Skeletal muscle satellite cell (primary cell): ENCODE results near the gene CREBRF.
"Not testable (repeated sequence)": the region's sequence is repeated elsewhere in the genome, so short reads cannot be mapped to it uniquely, and the experiment has no call there.

Experiments used
- H3K27me3 ChIP-seq: 2 replicates; pipeline ENCODE4 v1.7.0; 2013; ENCODE audit warnings: low read length; ENCODE audit not compliant: control insufficient read depth, insufficient read depth
- H3K36me3 ChIP-seq: 2 replicates; pipeline ENCODE4 v1.7.0; 2013; ENCODE audit warnings: mild to moderate bottlenecking, control low read depth, low read length; ENCODE audit not compliant: insufficient read depth
- H3K4me1 ChIP-seq: 2 replicates; pipeline ENCODE4 v1.7.0; 2013; ENCODE audit warnings: low read length; ENCODE audit not compliant: control insufficient read depth, insufficient read depth
- H3K4me2 ChIP-seq: 2 replicates; pipeline ENCODE4 v1.7.0; 2013; ENCODE audit warnings: mild to moderate bottlenecking, low read length
- H3K4me3 ChIP-seq: 2 replicates; pipeline ENCODE4 v1.7.0; 2013; ENCODE audit warnings: low read length
- H3K9ac ChIP-seq: 2 replicates; pipeline ENCODE4 v1.7.0; 2013; ENCODE audit warnings: mild to moderate bottlenecking, low read depth, low read length, moderate library complexity
- H3K9me3 ChIP-seq: replicated peaks from 2 replicates; pipeline ENCODE4 v1.7.0; 2013; ENCODE audit warnings: mild to moderate bottlenecking, control low read depth, low read length

CREBRF gene

DNA sequence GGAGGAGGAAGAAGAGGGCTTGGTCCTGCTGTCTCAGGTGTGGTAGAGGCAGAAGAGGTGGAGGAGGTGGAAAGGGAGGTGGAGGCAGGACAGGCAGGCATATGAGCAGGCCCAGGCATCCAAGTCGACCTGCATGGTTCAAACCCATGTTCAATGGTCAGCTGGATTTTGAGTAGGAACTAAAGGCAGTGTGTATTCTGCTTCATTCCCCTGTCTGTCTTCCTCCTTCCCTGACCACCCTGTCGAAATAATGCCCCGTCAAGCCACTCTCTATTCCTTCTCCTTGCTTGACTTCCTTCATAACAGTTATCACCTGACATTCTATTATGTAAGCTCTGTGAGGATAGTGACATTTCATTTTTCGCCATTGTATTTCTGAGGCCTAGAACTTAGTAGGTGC is 37.8 kb upstream of the CREBRF start:
- Histone ChIP-seq H3K4me3 (no peak overlapping the region), H3K9me3 (no peaks in the 10 kb centered on the region), H3K27me3 (no peaks in the 10 kb centered on the region), H3K9ac (no peak overlapping the region), H3K4me2 (no peak overlapping the region), H3K36me3 (peaks cover 15% of the 10 kb centered on the region), H3K4me1 (peaks cover 14% of the 10 kb centered on the region)

- peaks cover 14% of the 10 kb centered on the region for H3K4me1 ChIP-seq
- H3K4me2 ChIP-seq: no peak overlapping the region
- H3K9ac ChIP-seq: no peak overlapping the region
- H3K4me3 ChIP-seq: no peak overlapping the region
- no peaks in the 10 kb centered on the region for H3K27me3 ChIP-seq
- peaks cover 20% of the 10 kb centered on the region for H3K36me3 ChIP-seq
- no peaks in the 10 kb centered on the region for H3K9me3 ChIP-seq
These were observed 36.0 kb upstream of the CREBRF start for GRCh38 chr5:173020154-173020581.

- no peak overlapping the region for H3K4me2 ChIP-seq
- H3K36me3 ChIP-seq: peaks cover 20% of the 10 kb centered on the region
- H3K27me3 ChIP-seq: no peaks in the 10 kb centered on the region
- no peak overlapping the region for H3K9ac ChIP-seq
- peaks cover 14% of the 10 kb centered on the region for H3K4me1 ChIP-seq
- H3K9me3 ChIP-seq: no peaks in the 10 kb centered on the region
- no peak overlapping the region for H3K4me3 ChIP-seq
These were observed 35.5 kb upstream of the CREBRF start for GRCh38 chr5:173020643-173021042.

DNA sequence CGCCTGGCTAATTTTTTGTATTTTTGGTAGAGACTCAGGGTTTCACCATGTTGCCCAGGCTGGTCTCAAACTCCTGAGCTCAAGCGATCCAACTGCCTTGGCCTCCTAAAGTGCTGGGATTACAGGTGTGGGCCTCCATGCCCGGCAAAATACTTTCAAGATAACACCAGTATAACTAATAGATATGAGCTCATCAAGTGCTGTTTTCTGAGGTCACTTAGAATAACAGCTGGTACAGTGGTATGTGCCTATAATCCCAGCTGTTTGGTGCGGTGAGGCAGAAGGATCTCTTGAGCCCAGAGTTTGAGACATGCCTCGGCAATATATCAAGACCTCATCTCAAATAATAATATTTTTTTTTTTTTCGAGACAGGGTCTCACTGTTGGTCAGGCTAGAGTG is 30.5 kb upstream of the CREBRF start:
- Histone ChIP-seq H3K4me1 (peaks cover 22% of the 10 kb centered on the region), H3K36me3 (peaks cover 18% of the 10 kb centered on the region), H3K9me3 (no peaks in the 10 kb centered on the region), H3K4me3 (no peak overlapping the region), H3K9ac (no peak overlapping the region), H3K27me3 (no peaks in the 10 kb centered on the region), H3K4me2 (no peak overlapping the region)

- no peak overlapping the region for H3K4me3 ChIP-seq
- no peaks in the 10 kb centered on the region for H3K9me3 ChIP-seq
- H3K4me1 ChIP-seq: peaks cover 22% of the 10 kb centered on the region
- H3K4me2 ChIP-seq: no peak overlapping the region
- H3K36me3 ChIP-seq: peaks cover 11% of the 10 kb centered on the region
- no peaks in the 10 kb centered on the region for H3K27me3 ChIP-seq
- no peak overlapping the region for H3K9ac ChIP-seq
These were observed 28.2 kb upstream of the CREBRF start for GRCh38 chr5:173027905-173028304.

GRCh38 chr5:173028811-173029327 is 27.3 kb upstream of the CREBRF start:
- Histone ChIP-seq H3K36me3 (peaks cover 6% of the 10 kb centered on the region), H3K4me2 (no peak overlapping the region), H3K9ac (no peak overlapping the region), H3K9me3 (no peaks in the 10 kb centered on the region), H3K4me1 (peaks cover 22% of the 10 kb centered on the region), H3K4me3 (no peak overlapping the region), H3K27me3 (no peaks in the 10 kb centered on the region)

- Histone ChIP-seq H3K9ac (no peak overlapping the region), H3K4me3 (no peak overlapping the region), H3K4me2 (no peak overlapping the region)
These were observed 26.6 kb upstream of the CREBRF start for GRCh38 chr5:173029499-173029921.

GRCh38 chr5:173032096-173032495 is 24.1 kb upstream of the CREBRF start:
- peaks cover 32% of the 10 kb centered on the region for H3K4me1 ChIP-seq
- H3K36me3 ChIP-seq: peaks cover 27% of the 10 kb centered on the region
- not testable (repeated sequence) for H3K27me3 ChIP-seq, H3K9ac ChIP-seq, H3K4me3 ChIP-seq, H3K4me2 ChIP-seq, H3K9me3 ChIP-seq

More at GRCh38 chr5:173029499-173029921, 26.6 kb upstream of the CREBRF start:
- Histone ChIP-seq H3K4me1 (peaks cover 22% of the 10 kb centered on the region), H3K36me3 (peaks cover 11% of the 10 kb centered on the region), H3K27me3 (no peaks in the 10 kb centered on the region), H3K9me3 (no peaks in the 10 kb centered on the region)

GRCh38 chr5:173032730-173033129 is 23.4 kb upstream of the CREBRF start:
- H3K36me3 ChIP-seq: peaks cover 25% of the 10 kb centered on the region
- no peaks in the 10 kb centered on the region for H3K9me3 ChIP-seq
- no peak overlapping the region for H3K4me3 ChIP-seq
- no peak overlapping the region for H3K4me2 ChIP-seq
- H3K27me3 ChIP-seq: no peaks in the 10 kb centered on the region
- H3K4me1 ChIP-seq: peaks cover 31% of the 10 kb centered on the region
- H3K9ac ChIP-seq: no peak overlapping the region

DNA sequence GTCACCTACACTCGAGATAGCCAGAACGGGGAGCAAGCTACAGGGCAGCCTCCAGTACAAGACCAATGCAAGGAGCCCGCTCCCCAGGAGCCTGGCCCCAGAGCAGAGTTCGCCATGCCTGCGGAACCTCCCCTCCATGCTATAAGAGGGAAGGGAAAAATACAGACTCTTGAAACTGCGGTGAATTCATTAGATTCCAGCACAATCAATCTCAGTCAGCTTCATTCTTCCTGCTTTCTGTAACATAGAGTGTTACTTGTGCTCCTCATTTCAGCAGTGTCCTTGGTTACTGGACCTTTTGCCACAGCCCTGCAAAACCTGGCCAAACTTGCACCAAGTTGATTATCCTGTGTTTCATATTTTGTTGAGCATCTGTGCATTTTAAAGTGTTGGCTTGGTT is 22.2 kb upstream of the CREBRF start:
- H3K4me2 ChIP-seq: no peak overlapping the region
- no peak overlapping the region for H3K9ac ChIP-seq
- H3K27me3 ChIP-seq: no peaks in the 10 kb centered on the region
- no peak overlapping the region for H3K4me3 ChIP-seq
- H3K9me3 ChIP-seq: no peaks in the 10 kb centered on the region
- H3K4me1 ChIP-seq: peaks cover 20% of the 10 kb centered on the region
- peaks cover 24% of the 10 kb centered on the region for H3K36me3 ChIP-seq

GRCh38 chr5:173035904-173036707 is 20.0 kb upstream of the CREBRF start:
- no peaks in the 10 kb centered on the region for H3K27me3 ChIP-seq
- no peak overlapping the region for H3K4me3 ChIP-seq
- H3K36me3 ChIP-seq: peaks cover 24% of the 10 kb centered on the region
- H3K4me2 ChIP-seq: no peak overlapping the region
- H3K9me3 ChIP-seq: no peaks in the 10 kb centered on the region
- H3K9ac ChIP-seq: no peak overlapping the region
- H3K4me1 ChIP-seq: peaks cover 15% of the 10 kb centered on the region

DNA sequence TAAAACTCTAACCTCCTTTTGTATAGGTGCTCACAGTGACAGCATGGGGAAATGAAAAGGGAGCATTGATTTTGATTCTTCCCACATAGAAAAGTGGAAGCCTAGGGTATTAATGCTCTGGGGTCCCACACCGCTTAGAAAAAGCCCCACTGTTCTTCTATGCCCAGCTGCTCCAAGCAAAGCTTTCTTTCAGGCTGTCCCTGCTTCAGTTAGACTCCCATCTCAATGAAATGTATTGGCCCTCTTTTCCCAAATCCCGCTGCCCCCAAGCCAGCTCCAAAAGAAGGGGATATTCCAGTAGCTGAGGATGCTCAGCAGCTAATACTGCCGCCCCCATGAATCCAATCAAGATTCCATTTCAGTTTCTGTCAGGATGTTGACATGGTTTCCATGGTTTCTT is 17.0 kb upstream of the CREBRF start:
- Histone ChIP-seq H3K27me3 (no peaks in the 10 kb centered on the region), H3K9me3 (no peaks in the 10 kb centered on the region), H3K4me3 (no peak overlapping the region), H3K4me2 (no peak overlapping the region), H3K9ac (no peak overlapping the region), H3K36me3 (peaks cover 20% of the 10 kb centered on the region), H3K4me1 (peaks cover 15% of the 10 kb centered on the region)
